Hepatocyte (in vitro differentiated cells): ENCODE results near the gene NOSTRIN.

Source experiments
- CTCF ChIP-seq: fragments of 200-600 bp; sonication (generic); IDR thresholded peaks from 2 replicates; pipeline ENCODE4 v1.5.1; 2016; ENCODE audit warnings: antibody characterized with exemption, mild to moderate bottlenecking; ENCODE audit not compliant: poor library complexity
- EZH2phosphoT487 ChIP-seq: fragments of 200-600 bp; sonication (generic); IDR thresholded peaks from one replicate; pipeline ENCODE4 v1.6.1; 2018; ENCODE audit warnings: antibody characterized with exemption, mild to moderate bottlenecking, low read depth, moderate library complexity; ENCODE audit not compliant: unreplicated experiment, severe bottlenecking

- peak; percentile 38 for TF ChIP-seq CTCF
- TF ChIP-seq EZH2phosphoT487, result no peak
Observed at GRCh38 chr2:168849610-168850009, 47.2 kb downstream of the NOSTRIN start.
